ENCODE measurements around the gene TCF25. TPM values are rescaled to one million over a fixed set of nuclear protein-coding genes. Genes with fewer than 3 reads are reported as not detected.

The TCF25 gene
- total RNA-seq, 2 donors from 2014 or later: 181 to 195 TPM

DNA sequence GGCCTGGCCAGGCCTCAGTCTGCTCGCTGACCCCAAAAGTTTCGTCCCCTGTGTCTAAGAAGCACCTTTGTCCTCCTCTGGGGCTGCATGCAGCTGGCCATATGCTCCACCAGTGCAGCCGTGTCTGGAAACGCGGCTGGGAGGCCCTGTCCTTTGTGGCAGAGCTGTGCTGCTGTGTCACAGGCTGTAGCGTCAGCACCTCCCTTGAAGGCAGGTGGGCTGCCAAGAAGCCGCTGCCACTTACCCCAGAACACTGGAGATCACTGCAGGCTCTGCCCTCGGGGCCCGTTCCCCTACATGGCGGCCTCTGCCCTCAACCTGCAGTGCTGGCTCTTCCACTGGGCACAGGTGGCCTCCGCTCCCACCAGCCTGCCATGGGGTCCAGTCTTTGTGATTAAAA lies 29.6 kb downstream of the TCF25 start:
- H3K9me3 Mint-ChIP-seq: no peaks in the 10 kb centered on the region
- no peak for ATAC-seq (replicated peaks)
- H3K27ac Mint-ChIP-seq: no peak overlapping the region
- H3K4me1 Mint-ChIP-seq: no peaks in the 10 kb centered on the region
- H3K36me3 Mint-ChIP-seq (ENCODE audit: low read depth): peaks cover 71% of the 10 kb centered on the region
- H3K27me3 Mint-ChIP-seq: no peaks in the 10 kb centered on the region
- H3K4me3 Mint-ChIP-seq: no peak overlapping the region

DNA sequence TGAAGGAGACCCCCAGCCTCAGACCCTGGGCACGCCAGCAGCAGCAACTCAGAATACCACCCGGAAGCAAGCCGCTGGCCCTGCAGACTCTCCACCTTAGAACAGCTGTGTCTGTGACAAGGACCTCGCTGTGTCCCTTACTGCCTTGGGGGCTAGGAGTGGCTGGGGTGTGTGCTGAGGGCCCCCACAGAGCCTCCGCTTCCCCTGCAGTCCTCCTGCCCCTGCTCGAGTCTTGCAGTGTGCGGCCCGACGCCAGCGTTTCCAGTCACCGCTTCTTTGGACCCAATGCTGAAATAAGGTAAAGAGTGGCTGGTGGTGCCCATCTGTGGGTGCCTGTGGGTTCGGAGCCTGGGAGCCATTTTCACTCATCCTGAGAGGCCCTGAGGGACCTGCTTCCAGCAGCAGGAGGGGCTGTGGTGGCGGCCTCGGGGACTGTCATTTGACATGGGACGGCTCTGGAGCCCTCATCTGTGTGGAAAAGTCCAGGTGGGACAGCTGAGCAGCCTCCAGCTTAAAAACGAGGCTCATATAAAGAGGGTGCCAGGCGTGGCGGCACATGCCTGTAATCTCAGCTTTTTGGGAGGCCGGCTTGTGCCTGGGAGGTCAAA lies 30.6 kb downstream of the TCF25 start:
- ATAC-seq (replicated peaks): no peak
- Mint-ChIP-seq H3K4me1 (no peaks in the 10 kb centered on the region), H3K27me3 (no peaks in the 10 kb centered on the region), H3K36me3 (ENCODE audit: low read depth) (peaks cover 65% of the 10 kb centered on the region), H3K4me3 (no peak overlapping the region), H3K27ac (no peak overlapping the region), H3K9me3 (no peaks in the 10 kb centered on the region)

DNA sequence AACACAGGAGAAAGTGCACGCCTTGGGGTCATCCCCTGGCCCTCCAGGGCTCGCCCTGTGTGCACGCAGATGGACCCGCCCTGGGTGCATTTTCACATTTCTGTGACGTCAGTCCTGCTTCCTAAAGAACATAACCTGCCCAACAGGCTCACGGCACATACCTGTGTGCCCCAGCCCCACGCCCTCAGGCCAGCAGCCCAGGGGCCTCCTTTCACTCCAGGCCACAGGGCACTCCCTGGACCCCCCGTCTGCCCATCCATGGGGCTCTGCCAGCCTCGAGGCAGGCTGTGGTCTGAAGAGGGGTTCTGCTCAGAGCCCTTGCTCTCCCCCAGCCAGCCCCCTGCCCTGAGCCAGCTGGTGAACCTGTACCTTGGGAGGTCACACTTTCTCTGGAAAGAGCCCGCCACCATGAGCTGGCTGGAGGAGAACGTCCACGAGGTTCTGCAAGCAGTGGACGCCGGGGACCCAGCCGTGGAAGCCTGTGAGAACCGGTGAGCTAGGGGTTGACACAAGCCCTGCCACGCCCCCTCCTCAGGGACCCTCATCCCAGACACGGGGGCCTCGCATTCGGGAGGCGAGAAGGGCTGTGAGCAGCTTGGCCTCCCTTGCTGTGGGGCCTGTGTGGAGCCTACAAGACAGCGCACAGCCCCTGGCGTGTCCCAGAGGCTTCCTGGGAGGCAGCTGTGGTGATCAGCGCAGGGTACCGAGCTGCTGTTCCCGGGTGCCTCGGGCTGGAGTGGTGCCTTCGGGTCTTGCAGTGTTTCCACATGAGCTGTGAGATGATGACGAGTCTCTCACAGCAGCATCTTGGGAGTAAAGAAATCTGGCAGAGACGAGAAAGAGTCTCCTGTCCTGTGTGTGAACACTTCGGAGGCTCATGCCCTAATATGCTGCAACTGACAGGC lies 31.5 kb downstream of the TCF25 start:
- Mint-ChIP-seq H3K9me3 (no peaks in the 10 kb centered on the region), H3K4me1 (no peaks in the 10 kb centered on the region), H3K4me3 (no peak overlapping the region), H3K36me3 (ENCODE audit: low read depth) (peaks cover 65% of the 10 kb centered on the region), H3K27me3 (no peaks in the 10 kb centered on the region), H3K27ac (no peak overlapping the region)
- no peak for ATAC-seq (replicated peaks)

DNA sequence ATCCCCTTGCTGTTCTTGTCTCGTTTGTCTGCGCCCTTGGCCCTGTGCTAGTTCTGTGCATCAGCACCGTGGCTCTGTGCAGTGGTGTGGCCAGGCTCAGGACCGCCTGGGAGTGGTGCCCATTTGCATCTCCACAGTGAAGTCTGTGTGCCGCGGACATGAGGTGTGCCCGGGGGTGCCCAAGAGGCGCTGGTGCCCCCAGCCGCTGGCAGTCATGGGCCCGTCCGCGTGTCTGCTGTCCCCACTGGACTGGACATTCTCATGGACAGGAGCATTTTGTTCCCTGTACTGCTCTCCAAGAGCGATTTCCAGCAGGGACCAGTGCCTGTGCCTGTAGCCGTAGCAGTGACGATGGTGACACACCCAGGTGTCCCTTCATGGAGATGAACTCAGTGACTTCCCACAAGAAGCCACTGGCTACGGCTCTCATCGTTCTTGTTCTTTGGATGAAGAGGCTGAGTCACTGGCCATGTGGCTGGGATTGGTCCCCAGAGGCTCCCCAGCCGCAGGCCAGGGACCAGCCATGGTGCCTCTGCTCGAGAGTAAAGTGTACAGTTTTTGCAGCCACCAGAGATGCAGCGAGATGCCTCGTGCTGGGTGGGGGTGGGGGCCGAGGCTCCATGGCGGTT lies 32.2 kb downstream of the TCF25 start:
- ATAC-seq (replicated peaks): no peak
- H3K4me3 Mint-ChIP-seq: no peak overlapping the region
- H3K36me3 Mint-ChIP-seq (ENCODE audit: low read depth): peaks cover 65% of the 10 kb centered on the region
- no peaks in the 10 kb centered on the region for H3K4me1 Mint-ChIP-seq
- no peak overlapping the region for H3K27ac Mint-ChIP-seq
- no peaks in the 10 kb centered on the region for H3K9me3 Mint-ChIP-seq
- no peaks in the 10 kb centered on the region for H3K27me3 Mint-ChIP-seq

DNA sequence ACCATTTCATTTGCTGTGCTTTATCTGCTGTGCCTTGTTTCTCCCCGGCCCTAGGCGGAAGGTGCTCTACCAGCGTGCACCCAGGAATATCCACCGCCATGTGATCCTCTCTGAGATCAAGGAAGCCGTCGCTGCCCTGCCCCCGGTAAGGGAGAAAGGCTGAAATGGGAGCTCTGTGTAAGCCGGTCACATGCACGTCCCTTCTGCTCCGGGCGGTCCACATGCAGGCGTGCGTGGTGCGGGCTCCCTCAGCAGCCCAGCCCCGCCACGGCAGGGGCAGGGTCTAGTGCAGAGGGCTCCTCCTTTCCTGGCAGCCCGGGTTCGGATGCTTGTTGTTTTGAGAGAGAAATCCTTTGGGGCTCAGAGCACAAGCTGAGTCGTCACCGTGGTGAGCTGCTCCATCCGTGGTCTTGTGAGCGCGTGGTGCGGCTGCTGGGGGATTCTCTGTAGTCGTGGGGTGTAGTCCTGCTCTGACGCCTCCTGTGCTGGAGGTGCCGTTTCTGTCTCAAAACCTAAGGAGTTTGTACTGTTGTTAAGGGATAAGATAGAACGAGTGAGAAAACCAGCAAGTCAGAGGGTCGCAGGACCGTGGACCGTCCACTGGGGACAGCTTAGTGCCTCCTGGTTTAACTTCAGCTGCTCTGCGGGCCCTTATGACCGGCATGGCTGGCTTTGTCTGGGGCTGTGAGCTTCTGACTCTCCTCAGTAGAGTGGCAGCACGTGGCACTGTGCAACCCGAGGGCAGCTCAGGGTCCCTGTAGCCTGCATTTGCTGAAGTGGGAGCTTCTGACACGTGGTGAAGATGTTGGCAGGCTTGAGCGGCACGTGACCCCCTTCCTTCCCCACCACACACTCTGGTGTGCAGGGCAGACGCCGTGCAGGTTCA lies 33.0 kb downstream of the TCF25 start:
- H3K27me3 Mint-ChIP-seq: no peaks in the 10 kb centered on the region
- no peaks in the 10 kb centered on the region for H3K9me3 Mint-ChIP-seq
- peaks cover 65% of the 10 kb centered on the region for H3K36me3 Mint-ChIP-seq (ENCODE audit: low read depth)
- no peak overlapping the region for H3K4me3 Mint-ChIP-seq
- no peak for ATAC-seq (replicated peaks)
- H3K27ac Mint-ChIP-seq: no peak overlapping the region
- H3K4me1 Mint-ChIP-seq: no peaks in the 10 kb centered on the region

DNA sequence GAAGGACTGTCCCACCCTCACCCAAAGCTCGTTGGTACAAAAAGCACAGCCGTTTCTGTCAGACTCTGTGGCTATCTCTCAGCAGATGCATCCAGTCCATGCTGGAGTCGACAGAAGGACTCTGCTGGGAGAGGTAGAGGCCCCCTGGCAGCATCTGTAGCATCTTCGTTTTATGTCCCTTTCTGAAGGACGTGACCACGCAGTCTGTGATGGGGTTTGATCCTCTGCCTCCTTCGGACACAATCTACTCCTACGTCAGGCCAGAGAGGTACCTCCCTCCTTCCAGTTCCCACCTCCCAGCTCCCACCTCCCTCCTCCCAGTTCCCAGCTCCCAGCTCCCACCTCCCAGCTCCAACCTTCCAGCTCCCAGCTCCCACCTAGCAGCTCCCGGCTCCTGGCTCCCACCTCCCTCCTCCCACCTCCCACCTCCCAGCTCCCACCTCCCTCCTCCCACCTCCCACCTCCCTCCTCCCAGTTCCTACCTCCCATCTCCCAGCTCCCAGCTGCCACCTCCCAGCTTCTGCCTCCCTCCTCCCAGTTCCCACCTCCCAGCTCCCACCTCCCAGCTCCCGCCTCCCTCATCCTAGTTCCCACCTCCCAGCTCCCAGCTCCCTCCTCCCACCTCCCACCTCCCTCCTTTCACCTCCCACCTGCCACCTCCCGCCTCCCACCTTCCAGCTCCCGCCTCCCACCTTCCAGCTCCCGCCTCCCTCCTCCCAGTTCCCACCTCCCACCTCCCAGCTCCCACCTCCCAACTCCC lies 33.8 kb downstream of the TCF25 start:
- Mint-ChIP-seq H3K36me3 (ENCODE audit: low read depth) (peaks cover 73% of the 10 kb centered on the region), H3K4me1 (no peaks in the 10 kb centered on the region), H3K9me3 (no peaks in the 10 kb centered on the region), H3K27me3 (no peaks in the 10 kb centered on the region), H3K4me3 (no peak overlapping the region), H3K27ac (no peak overlapping the region)
- ATAC-seq (replicated peaks): no peak

DNA sequence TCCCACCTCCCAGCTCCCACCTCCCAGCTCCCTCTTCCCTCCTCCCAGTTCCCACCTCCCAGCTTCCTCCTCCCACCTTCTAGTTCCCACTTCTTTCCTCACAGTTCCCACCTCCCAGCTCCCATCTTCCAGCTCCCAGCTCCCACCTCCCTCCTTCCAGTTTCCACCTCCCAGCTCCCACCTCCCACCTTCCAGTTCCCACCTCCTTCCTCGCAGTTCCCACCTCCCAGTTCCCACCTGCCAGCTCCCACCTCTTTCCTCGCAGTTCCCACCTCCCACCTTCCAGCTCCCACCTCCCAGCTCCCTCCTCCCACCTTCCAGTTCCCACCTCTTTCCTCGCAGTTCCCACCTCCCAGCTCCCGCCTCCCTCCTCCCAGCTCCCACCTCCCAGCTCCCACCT lies 34.8 kb downstream of the TCF25 start:
- no peak for ATAC-seq (replicated peaks)
- peaks cover 66% of the 10 kb centered on the region for H3K36me3 Mint-ChIP-seq (ENCODE audit: low read depth)
- H3K4me1 Mint-ChIP-seq: no peaks in the 10 kb centered on the region
- H3K27me3 Mint-ChIP-seq: no peaks in the 10 kb centered on the region
- no peaks in the 10 kb centered on the region for H3K9me3 Mint-ChIP-seq
- H3K4me3 Mint-ChIP-seq: no peak overlapping the region
- H3K27ac Mint-ChIP-seq: no peak overlapping the region

DNA sequence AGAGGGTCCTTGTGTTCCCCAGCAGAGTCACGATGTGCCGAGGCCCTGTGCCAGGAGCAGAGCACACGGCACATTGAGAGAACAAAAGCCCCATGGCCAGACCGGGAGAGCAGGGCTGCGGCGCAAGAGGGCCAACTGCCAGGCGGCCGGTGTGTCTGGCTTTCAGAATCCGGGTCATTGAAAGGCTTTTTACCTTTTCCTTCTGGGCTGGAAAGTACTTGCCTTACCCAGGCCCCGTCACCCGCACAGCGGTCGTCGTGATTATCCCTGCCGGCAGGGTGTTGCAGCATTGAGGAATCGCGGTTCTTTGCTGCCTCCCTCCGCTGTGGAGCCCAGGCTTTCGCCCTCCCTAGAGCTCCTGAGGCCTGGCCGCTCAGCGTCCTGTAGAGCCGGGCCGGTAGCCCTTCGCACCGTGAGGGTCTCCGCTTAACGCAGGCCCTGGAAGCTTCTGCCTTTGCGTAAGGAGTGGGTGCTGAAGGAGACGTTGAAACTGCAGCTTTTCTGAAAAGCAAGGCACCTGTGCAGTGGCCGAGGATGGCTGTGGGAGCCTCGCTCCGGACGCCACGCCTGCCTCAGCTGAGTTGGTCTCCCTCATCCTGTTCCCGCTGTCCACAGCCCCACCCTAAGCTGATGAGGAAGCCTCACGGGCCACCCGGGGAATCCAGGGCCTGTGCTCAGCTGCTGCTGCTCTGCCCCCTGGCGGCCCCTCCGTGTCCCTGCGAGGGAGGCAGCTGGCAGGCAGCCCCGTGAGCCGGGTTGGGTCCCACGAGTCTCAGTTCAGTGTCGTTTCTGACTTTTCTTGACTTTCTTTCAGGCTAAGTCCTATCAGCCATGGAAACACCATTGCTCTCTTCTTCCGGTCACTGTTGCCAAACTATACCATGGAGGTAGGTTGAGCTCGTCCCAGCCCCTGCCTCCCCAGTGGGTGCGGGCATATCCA lies 36.7 kb downstream of the TCF25 start:
- Mint-ChIP-seq H3K4me3 (no peak overlapping the region), H3K36me3 (ENCODE audit: low read depth) (peaks cover 50% of the 10 kb centered on the region), H3K27ac (no peak overlapping the region), H3K4me1 (peaks cover 4% of the 10 kb centered on the region), H3K27me3 (no peaks in the 10 kb centered on the region), H3K9me3 (no peaks in the 10 kb centered on the region)
- ATAC-seq (replicated peaks): peak; percentile 87

DNA sequence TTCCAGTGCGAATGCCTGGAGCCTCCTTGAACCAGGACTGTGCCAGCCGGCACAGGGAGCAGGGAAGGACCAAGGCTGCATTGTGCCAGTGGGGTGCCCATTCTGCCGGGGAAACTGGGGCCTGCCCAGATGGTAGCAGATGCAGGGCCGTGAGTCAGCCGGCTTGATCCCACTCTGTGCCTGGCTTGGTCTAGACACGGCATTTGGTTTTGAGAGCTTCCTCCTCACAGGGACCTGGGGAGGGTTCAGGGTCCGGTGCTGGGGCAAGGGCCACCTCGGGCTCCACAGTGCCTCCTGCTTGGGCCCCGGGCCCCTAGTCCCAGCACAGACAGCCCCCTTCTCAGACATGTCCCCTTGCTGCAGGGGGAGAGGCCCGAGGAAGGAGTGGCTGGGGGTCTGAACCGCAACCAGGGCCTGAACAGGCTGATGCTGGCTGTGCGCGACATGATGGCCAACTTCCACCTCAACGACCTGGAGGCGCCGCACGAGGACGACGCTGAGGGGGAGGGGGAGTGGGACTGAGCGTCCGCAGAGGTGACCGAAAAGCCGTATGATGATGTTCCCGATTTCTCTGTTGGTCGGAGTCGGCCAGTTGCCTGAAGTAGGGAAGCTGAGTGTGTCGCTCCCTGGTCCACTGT lies 37.4 kb downstream of the TCF25 start:
- Mint-ChIP-seq H3K9me3 (no peaks in the 10 kb centered on the region), H3K36me3 (ENCODE audit: low read depth) (peaks cover 42% of the 10 kb centered on the region), H3K27me3 (no peaks in the 10 kb centered on the region), H3K4me1 (peaks cover 4% of the 10 kb centered on the region), H3K27ac (no peak overlapping the region), H3K4me3 (no peak overlapping the region)
- ATAC-seq (replicated peaks): no peak

DNA sequence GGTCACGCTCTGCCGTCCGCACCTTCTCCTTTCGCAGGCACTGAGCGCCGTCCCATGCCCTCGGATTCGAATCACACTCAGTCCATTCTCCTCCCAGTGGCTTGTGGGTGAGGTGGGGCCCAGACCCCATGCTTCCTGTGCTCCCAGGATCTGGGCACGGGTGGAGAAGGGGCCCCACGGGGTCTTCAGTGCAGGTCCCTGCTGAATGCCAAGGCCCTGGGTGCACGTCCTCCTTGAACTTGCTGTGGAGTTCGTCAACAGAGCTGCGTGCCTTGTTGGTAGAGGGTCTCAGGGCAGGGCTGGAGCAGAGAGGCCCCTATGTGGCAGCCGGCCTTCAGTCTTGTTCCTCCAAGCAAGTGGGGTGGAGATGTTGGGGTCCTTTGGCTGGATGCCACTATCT lies 38.0 kb downstream of the TCF25 start:
- no peak for ATAC-seq (replicated peaks)
- Mint-ChIP-seq H3K4me1 (peaks cover 4% of the 10 kb centered on the region), H3K27ac (no peak overlapping the region), H3K4me3 (no peak overlapping the region), H3K36me3 (ENCODE audit: low read depth) (peaks cover 37% of the 10 kb centered on the region), H3K27me3 (no peaks in the 10 kb centered on the region), H3K9me3 (no peaks in the 10 kb centered on the region)

DNA sequence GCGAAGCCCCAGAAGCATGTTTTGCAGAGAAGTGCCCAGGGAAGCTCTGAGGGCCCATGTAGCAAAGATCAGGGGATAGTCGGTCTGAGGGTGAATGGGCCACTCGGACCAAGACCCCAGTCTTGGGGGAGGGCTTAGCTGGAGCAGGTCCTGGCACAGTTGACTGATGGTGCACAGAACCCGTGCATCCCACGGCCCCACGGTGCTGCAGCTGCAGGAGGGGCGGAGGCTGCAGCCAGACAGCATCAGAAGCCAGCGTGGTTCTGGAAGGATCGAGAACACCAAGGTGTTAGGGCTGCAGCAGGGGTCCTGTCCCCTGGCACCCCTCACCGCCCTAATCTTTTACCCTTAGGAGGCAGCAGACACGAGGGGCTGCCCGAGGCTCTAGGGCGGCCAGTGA lies 38.8 kb downstream of the TCF25 start:
- peaks cover 4% of the 10 kb centered on the region for H3K4me1 Mint-ChIP-seq
- H3K27ac Mint-ChIP-seq: no peak overlapping the region
- H3K9me3 Mint-ChIP-seq: no peaks in the 10 kb centered on the region
- H3K36me3 Mint-ChIP-seq (ENCODE audit: low read depth): peaks cover 34% of the 10 kb centered on the region
- ATAC-seq (replicated peaks): no peak
- no peak overlapping the region for H3K4me3 Mint-ChIP-seq
- no peaks in the 10 kb centered on the region for H3K27me3 Mint-ChIP-seq

DNA sequence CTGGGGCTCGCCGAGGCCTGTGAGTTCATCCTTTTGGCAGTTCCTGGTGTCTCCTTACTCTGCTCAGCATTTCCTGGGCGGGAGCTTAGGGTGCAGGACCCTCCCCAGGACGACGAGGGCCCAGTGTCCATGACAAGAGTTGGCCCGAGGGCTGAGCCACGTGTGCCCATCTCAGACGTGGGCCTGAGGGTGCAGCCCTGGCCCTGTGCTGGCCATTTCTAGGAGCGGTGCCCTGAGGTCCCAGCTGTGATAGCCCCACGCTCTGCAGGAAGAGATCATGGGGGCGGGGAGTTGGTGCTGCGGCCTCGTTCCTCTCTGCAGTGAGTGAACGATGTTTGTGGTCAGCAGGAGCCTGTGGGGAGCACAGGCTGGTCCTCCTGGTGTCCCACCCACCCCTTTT lies 39.2 kb downstream of the TCF25 start:
- Mint-ChIP-seq H3K9me3 (no peaks in the 10 kb centered on the region), H3K4me3 (no peak overlapping the region), H3K4me1 (peaks cover 4% of the 10 kb centered on the region), H3K27ac (no peak overlapping the region), H3K27me3 (no peaks in the 10 kb centered on the region), H3K36me3 (ENCODE audit: low read depth) (peaks cover 34% of the 10 kb centered on the region)
- ATAC-seq (replicated peaks): no peak
